Measurements from ENCODE around the gene ATXN2. TPM values are rescaled to one million over a fixed set of nuclear protein-coding genes. Genes with fewer than 3 reads are reported as not detected.

Gene ATXN2
- total RNA-seq, 1 donor from 2014 or later: 69.4 TPM

- no peaks in the 10 kb centered on the region for H3K9me3 Mint-ChIP-seq (ENCODE audit: unreplicated experiment)
- peaks cover 13% of the 10 kb centered on the region for H3K27me3 Mint-ChIP-seq (ENCODE audit: unreplicated experiment)
- TF ChIP-seq CTCF (IDR thresholded peaks at IDR 0.05; ENCODE audit: unreplicated experiment): no peak
- H3K36me3 Mint-ChIP-seq (ENCODE audit: low read depth, unreplicated experiment): peaks cover 42% of the 10 kb centered on the region
- peaks cover 43% of the 10 kb centered on the region for H3K4me1 Mint-ChIP-seq (ENCODE audit: unreplicated experiment)
- no peak for DNase-seq (ENCODE audit: low spot score)
- H3K27ac Mint-ChIP-seq (ENCODE audit: unreplicated experiment): peak overlapping the region; percentile 88
- H3K4me3 Mint-ChIP-seq (ENCODE audit: unreplicated experiment): no peak overlapping the region
These were observed 144.2 kb downstream of the ATXN2 start for GRCh38 chr12:111454716-111455447.

GRCh38 chr12:111454311-111454710 lies 144.8 kb downstream of the ATXN2 start:
- H3K4me3 Mint-ChIP-seq (ENCODE audit: unreplicated experiment): no peak overlapping the region
- H3K9me3 Mint-ChIP-seq (ENCODE audit: unreplicated experiment): no peaks in the 10 kb centered on the region
- H3K36me3 Mint-ChIP-seq (ENCODE audit: low read depth, unreplicated experiment): peaks cover 47% of the 10 kb centered on the region
- TF ChIP-seq CTCF (IDR thresholded peaks at IDR 0.05; ENCODE audit: unreplicated experiment): no peak
- peaks cover 18% of the 10 kb centered on the region for H3K27me3 Mint-ChIP-seq (ENCODE audit: unreplicated experiment)
- peaks cover 46% of the 10 kb centered on the region for H3K4me1 Mint-ChIP-seq (ENCODE audit: unreplicated experiment)
- H3K27ac Mint-ChIP-seq (ENCODE audit: unreplicated experiment): peak overlapping the region; percentile 88
- DNase-seq (ENCODE audit: low spot score): no peak

GRCh38 chr12:111453071-111453989 lies 145.8 kb downstream of the ATXN2 start:
- no peak for TF ChIP-seq CTCF (IDR thresholded peaks at IDR 0.05; ENCODE audit: unreplicated experiment)
- peaks cover 22% of the 10 kb centered on the region for H3K27me3 Mint-ChIP-seq (ENCODE audit: unreplicated experiment)
- H3K27ac Mint-ChIP-seq (ENCODE audit: unreplicated experiment): peak overlapping the region; percentile 75
- H3K9me3 Mint-ChIP-seq (ENCODE audit: unreplicated experiment): no peaks in the 10 kb centered on the region
- peak overlapping the region; percentile 32 for H3K4me3 Mint-ChIP-seq (ENCODE audit: unreplicated experiment)
- DNase-seq (ENCODE audit: low spot score): no peak
- peaks cover 56% of the 10 kb centered on the region for H3K4me1 Mint-ChIP-seq (ENCODE audit: unreplicated experiment)
- H3K36me3 Mint-ChIP-seq (ENCODE audit: low read depth, unreplicated experiment): peaks cover 56% of the 10 kb centered on the region

- DNase-seq (ENCODE audit: low spot score): no peak
These were observed 147.4 kb downstream of the ATXN2 start for GRCh38 chr12:111451649-111452129.

More at GRCh38 chr12:111451649-111452129, 147.4 kb downstream of the ATXN2 start:
- peak; percentile 95 for TF ChIP-seq CTCF (IDR thresholded peaks at IDR 0.05; ENCODE audit: unreplicated experiment)
- Mint-ChIP-seq H3K27me3 (ENCODE audit: unreplicated experiment) (peaks cover 33% of the 10 kb centered on the region), H3K27ac (ENCODE audit: unreplicated experiment) (no peak overlapping the region), H3K9me3 (ENCODE audit: unreplicated experiment) (no peaks in the 10 kb centered on the region), H3K4me1 (ENCODE audit: unreplicated experiment) (peaks cover 69% of the 10 kb centered on the region), H3K4me3 (ENCODE audit: unreplicated experiment) (no peak overlapping the region), H3K36me3 (ENCODE audit: low read depth, unreplicated experiment) (peaks cover 60% of the 10 kb centered on the region)

Data from endothelial cell (in vitro differentiated cells).